Stimulated activated CD8-positive, alpha-beta memory T cell treated with anti-CD3 and anti-CD28 coated beads, Interleukin-12 subunit alpha, Interleukin-12 subunit beta, amount 100 ng/mL, for 4 hours (primary cell): Measurements from ENCODE around the gene COL5A1.
"Not testable (repeated sequence)": the region's sequence is repeated elsewhere in the genome, so short reads cannot be mapped to it uniquely, and the experiment has no call there.

ENCODE experiments used
- DNase-seq: peaks from one replicate; pipeline ENCODE4 v3.0.0-alpha.2; 2020; ENCODE audit warnings: low read depth

COL5A1 gene

DNA sequence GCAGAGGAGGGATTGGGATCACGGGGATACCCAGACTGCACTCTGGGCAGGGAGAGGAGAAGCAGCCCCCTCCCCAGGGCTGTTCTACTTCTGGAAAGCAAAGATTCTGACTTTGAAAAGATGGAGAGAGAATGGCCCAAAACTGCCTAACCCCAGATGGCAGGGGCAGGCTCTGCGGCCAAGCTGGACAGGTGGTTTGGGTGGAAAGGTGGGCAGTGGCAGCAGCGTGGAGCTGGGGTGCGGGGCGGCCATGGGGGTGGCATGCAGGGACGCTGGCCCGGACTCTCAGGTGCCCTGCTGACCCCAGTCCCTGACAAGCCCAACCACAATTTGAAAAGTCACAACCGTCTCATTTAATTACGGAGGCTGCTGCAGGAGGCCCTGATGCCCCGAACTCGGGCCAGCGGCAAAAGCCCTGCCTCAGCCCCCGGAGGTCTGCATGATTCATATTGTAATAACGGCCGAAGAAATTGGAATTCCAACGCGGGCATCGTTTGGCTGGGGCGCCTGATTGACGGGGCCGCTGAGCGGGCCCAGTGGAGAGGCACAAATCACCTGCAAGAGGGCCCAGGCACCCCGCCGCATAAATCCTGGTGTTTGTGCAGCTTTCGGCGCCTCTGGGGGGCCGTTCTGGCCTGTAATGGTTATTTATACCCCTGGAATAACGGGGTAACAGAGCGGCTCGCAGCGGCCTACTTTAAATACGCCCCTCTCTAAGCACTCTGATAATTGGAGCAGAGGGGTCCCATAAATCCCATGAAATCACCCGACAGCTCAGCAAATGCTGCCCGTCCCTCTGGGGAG, 197.2 kb downstream of the COL5A1 start:
- no peak for DNase-seq

DNA sequence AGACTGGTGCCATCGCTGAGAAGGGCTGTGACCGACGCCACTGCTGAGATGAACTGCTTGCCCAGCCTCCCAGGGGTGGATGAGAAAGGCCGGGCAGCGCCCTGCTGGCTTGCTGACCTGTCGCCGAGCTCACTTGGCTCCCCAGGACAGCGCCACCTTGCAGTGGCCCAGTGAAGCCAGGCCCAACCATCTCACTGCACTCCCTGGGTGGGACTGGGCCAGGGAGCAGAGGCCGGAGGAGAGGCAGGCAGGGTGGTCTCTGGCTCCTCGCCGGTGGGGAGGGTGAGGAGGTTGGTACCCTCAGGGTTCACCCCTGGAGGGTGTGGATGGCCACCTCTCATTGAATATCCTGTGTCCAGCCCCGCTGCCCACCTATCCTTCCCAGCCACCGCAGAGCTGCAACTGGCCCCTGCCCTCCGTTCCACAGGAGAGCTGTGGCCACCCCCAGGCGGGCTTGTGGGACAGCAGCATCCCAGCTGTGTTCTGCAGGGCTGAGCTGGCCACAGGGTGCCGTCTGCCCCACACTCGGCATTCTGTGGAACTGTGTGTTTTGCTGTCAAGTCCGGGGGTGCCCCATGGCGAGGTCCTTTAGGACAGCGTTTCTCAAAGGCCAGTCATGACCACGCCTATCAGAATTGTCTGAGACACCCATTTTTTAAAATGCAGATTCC, 198.0 kb downstream of the COL5A1 start:
- no peak for DNase-seq

DNA sequence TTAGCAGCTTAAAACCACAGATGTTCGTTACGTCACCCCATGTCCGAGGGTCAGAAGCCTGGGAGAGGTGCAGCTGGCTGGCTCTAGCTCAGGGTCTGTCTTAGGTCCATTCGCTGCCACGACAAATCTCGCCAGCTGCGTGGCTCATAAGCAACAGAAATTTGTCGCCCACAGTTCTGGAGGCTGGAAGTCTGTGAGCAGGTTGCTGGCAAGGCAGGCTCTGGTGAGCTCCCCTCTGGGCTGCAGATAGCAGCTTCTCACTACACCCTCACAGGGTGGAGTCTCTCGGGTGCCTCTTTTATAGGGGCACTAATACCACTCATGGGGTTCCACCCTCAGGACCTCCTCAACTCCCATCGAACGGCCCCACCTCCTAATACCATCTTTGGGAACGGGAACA, 198.9 kb downstream of the COL5A1 start:
- no peak for DNase-seq

DNA sequence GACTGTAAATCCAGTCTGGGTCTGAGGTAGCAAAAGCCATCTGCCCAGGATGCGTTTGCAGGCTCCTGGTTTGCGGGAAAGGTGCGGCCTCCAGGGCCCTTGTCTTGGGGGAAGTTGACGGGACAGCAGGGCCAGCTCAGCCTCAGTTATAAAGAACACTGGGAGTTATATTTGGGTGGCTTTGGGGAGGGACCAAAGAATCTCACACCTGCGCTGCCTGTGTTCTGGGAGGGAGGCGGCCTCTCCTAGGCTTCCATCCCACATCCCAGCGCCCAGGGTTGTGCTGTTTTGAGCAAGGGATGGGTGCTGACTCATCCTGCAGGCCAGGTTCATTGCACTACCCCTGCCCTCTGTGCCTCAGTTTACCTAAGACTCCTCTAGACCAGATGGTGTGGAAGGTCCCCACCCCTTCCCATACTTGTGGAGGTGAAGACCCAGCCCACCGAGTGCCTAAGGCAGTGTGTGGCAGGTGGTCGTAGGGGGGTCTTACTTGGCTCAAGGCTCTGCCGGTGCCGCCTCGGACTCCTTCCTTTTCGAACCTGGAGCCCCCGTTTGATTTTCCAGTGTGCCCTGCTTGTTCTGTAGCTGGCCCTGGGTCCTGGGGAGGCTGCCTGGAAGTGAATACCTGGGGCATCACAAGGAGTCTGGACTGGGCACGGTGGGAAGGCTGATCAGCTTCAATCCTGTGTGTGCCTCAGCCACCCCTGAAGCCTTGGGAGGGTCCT, 199.7 kb downstream of the COL5A1 start:
- DNase-seq, result no peak

DNA sequence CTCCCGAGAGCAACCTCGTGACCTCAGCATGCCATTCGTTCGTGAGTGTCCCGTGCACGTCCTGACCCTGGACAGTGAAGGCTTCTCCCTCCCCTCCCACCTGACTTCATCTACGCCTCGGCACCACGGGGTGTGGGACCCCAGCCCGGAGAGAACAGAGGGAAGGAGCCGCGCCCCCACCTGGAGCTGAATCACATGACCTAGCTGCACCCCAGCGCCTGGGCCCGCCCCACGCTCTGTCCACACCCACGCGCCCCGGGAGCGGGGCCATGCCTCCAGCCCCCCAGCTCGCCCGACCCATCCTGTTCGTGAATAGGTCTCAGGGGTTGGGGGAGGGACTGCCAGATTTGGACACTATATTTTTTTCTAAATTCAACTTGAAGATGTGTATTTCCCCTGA, 200.7 kb downstream of the COL5A1 start:
- DNase-seq, result no peak

DNA sequence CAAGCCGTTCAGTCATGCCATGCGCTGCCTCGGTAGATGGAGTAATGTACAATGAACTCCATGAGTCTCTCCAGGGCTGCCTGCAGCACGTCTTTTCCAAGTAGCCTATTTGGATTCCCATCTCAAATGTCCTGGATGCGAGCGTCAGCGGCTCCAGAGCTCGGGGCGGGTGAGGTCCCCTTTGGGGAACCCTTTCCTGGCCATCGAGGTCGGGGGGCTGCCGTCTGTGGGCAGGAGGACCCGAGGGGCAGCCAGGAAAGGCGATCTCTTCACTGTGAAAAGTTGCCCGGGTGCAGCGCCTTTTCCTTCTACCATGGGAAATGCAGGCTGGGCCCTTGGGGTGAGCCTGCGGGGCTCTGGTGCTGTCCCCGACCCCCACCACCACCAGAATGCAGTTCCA, 202.1 kb downstream of the COL5A1 start:
- DNase-seq, result no peak

DNA sequence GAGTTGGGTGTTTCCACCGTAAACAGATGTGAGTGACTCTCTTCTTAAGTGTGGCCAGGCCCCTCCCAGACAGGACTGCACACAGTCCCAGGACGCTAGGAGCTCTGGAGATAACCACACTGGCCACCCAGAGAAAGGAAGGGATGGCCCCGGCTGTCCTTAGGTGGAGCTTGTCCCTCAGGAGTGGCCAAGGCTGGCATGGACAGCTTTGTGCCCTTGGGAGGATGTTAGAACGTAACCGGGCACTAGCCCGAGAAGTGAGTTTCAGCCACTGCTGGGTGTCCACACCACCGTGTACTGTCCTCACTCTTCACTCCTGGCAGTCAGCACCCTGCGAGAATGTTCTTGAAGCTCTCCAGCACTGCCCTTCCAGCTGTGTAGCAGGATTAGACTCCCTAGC, 203.2 kb downstream of the COL5A1 start:
- DNase-seq, result no peak

DNA sequence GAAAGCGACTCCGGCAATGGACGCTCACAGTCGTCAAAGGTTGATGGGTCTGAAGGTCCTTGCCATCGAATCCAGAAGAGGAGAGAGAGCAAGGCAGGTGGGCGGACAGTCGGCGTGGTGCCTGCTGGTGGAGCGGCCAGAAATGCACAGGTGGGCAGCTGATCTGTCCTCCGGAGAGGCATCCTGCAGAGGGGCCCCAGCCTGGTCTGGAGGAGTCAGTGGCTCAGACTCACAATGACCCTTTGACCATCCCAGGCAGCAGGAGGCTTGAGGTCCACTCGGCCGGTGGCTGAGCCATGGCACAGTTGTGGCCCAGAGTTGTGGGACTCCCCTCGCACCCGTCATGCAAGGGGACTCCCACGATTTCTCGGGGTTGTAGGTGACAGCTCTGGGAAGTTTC, 204.6 kb downstream of the COL5A1 start:
- no peak for DNase-seq

DNA sequence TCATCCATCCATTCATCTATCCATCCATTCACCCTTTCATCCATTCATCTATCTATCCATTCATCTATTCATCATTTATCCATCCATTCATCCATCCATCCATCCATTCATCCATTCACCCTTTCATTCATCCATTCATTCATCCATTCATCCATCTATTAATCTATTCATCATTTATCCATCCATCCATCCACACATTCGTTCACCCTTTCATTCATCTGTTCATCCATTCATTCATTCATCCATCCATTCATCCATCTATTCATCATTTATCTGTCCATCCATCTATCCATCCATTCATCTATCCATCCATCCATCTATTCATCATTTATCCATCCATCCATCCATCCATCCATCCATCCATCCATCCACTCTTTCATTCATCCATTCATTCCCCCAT, 205.1 kb downstream of the COL5A1 start:
- no peak for DNase-seq

DNA sequence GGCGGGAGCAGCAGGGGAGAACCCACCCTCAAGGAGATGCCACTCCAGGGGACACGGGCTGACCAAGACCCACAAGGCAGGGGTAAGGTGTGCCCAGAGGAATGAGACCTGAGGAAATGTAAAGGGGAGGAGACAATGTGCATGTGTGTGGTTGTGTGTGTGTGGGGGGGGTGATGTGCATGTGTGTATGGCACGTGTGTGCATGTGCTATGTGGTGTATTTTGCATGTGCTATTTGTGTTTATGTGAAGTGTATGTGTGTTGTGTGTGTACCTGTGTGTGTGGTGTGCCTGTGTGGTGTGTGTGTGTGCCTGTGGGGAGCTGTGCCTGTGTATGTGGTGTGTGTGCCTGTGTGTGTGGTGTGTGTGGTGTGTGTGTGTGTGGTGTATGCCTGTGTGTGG, 205.5 kb downstream of the COL5A1 start:
- no peak for DNase-seq

DNA sequence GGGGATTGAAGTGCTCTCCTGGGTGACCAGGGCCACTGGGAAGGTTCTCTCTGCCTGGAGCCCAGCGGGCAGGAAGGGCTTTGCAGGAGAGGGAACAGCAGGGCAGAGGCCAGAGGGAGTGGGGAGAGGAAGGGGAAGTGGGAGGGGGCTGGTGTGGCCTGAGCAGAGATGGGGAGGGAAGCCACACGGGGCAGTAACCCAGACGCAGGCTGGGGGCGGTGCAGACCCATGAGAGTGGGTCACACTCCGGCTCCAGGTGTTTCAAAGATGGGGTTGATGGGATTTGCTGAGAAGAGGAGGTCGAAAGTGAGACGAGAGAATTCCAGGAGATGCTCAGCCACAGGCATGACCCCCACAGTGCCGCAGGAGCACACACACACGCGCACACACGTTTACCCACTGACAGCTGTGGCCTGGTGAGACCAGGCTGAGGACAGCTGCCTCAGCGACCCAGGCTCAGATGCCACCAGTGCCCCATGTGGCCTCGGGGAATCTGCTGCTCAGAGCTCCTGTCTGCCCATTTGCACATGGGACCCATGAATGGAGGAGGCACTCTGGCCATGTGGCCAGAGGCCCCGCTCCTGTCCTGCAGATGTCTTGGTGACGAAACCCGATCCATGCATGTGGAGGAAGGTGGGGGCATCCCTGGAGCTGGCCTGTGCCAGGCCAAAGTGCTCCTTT, 206.3 kb downstream of the COL5A1 start:
- no peak for DNase-seq

DNA sequence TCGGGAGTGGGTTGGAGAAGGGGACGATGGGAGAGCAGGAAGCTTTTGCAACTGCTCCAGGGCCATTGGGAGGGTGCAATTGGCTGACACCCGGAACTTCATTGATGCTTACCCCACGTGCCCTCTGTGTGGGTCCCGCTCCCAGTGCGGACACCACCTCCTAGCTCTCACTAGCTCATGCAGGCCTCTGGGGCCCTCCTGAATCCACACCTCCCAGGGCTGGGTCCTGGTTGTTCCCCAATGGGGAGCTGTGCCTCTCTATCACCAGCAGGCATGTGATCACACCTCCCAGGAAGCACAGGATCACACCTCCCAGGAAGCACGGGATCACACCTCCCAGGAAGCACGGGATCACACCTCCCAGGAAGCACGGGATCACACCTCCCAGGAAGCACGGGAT, 206.9 kb downstream of the COL5A1 start:
- DNase-seq, result no peak

DNA sequence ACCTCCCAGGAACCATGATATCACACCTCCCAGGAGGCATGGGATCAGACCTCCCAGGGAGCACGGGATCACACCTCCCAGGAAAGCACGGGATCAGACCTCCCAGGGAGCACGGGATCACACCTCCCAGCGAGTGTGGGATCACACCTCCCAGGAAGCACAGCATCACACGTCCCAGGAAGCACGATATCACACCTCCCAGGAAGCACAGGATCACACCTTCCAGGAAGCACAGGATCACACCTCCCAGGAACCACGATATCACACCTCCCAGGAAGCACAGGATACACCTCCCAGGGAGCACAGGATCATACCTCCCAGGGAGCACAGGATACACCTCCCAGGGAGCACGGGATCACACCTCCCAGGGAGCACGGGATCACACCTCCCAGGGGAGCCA, 209.0 kb downstream of the COL5A1 start:
- no peak for DNase-seq

DNA sequence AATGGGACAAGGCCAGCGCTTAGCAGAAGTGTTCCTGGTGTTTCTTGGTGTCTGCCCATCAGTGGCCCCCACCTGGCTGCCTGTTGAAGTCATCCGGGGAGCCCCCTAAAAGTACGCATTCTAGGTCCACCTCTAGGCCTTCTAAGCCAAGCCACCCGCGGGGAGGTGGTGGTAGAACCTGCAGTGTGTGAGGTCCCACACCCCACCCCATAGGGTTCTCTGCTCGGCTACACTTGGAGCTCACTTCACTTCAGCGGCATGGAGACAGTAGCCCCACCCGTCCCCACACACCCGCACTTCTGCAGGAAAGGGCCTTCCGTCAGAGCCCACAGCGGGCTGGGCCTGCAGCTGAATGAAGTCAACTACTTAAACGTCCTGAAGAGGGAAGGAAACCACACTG, 209.4 kb downstream of the COL5A1 start:
- DNase-seq, result no peak

DNA sequence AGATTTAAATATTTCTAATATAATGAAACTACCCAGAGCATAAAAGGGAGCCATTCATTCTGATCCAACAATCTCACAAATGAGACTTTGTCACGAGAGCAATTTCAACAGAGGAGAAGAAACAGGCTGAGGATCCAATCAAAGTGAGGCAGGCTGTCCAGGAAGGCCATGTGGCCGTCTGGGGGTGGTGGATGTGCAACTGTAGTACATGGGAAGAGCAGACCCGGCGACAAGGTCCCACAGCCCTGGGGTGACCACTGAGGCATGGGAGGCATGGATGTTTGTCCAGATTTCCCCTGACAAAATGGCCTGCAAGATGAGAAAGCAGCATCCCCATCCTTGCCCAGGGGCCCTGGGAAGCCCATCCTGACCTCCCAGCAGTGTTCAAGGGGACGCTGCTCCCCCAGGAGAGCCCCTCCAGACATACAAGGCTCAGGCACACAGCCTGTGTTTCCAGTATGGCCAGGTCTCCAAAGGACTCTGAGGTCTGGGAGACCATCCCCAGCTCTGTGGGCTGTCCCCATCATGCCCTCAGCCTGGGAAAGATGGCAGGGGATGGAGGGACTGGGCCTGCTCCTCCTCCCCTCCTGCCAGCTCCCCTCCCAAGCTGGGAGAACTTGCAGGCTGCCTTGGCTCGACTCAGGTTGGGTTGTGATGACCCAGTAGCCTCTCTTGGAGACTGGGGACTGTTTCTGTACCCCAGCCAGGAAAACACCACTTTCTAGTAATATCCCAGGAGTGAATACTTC, 211.5 kb downstream of the COL5A1 start:
- no peak for DNase-seq

DNA sequence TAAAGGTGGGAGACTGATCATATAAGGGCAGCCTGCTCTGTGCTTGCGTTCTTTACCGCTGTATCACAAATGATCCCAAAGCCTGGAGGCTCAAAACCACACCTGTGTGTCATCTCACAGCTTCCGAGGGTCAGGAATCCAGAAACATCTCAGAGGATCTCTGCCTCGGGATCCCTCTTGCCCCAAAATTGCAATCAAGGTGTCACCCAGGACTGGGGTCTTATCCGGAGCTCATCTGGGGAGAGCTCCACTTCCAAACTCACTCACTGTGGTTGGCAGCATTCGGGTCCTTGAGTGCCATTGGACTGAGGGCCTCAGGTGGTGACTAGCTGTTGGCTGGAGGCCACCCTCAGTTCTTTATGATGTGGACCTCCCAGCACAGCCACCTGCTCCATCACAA, 212.3 kb downstream of the COL5A1 start:
- DNase-seq, result no peak

DNA sequence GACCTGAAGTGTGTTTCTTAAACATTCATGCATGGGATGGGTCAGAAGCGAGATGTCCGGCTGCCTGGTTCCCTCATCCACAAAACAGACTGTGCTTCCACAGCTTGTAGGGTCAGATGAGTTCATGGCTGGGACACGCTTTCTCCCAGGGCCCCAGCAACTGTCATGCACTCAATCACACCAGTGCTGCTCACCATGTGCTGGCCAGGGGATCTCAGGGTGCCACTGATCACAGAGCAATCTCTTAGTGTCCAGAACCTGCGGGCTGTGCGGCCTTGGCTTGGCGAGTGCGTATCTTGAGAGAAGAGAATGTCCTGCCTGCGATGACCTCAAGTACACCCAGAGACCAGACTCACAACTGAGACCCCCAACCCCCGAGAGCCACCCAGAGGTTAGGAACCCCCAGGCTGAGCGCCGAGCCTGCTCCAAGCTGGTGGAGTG, 213.0 kb downstream of the COL5A1 start:
- DNase-seq, result no peak

DNA sequence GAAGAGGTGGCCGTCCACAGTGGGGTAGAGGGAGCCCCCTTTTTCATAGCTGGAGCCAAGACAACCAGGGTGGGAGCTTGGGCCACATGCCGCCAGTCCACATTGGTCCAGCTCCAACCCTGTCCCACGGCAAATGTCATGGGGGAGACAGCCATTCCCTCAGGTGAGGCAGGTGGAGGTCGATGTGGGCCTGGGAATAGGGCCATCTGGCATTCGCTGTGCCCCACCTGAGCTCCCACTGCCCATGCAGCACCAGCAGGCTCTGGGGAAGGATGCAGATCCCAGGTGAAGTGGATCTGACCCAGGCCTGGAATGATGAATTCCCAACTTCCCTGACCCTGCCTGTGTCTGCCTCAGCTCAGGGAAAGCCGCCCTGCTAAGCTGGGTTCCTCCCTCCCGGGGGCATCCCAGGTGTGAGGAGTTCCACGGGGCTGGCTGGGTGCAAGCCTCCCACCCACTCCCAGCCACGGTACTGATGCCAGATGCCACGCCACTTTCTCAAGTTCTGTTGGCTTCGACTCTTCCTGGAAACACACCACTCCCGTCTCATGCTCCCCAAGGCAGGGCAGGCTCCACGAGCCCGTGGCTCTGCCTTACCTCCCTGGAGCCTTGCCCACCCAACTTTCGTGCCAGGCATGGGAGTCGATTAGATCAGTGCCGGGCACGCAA, 213.8 kb downstream of the COL5A1 start:
- DNase-seq, result no peak

DNA sequence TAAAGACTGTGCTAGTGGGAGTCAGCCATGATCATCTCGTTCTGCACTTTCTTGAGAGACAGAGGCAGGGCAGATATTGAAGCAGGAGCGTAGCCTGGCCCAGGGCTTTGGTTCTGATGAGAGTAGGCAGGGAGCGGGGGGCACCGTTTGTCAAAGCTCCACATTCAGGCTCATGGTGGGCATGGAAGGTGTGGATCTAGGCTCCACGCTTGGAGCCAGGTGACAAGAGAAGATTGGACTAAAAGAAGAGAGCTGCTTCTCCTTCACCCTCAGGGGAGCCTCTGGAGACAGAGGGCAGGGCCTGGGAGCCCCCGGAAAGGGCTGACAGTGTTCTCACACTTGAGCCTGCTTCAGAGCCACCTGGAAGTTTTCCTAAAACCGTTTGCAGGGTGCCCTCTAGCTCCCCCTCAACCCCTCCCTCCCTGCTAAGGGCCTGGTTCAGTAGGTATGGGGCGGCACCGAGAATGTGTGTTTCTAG, 214.3 kb downstream of the COL5A1 start:
- no peak for DNase-seq

DNA sequence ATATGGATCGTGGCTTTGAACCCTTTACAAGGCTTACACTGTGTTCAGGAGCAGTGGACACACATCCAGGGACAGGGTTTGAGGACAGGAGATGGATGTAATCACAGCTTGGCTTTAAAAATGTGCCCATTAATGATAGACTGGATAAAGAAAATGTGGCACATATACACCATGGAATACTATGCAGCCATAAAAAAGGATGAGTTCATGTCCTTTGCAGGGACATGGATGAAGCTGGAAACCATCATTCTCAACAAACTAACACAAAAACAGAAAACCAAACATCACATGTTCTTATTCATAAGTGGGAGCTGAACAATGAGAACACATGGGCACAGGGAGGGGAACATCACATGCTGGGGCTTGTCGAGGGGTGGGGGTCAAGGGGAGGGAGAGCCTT, 215.8 kb downstream of the COL5A1 start:
- DNase-seq, result not testable (repeated sequence)
